T follicular helper cell (primary cell): ENCODE measurements around the gene POMZP3.
"Not testable (repeated sequence)": the region's sequence is repeated elsewhere in the genome, so short reads cannot be mapped to it uniquely, and the experiment has no call there.

Source experiments
- DNase-seq: peaks from one replicate; pipeline ENCODE4 v3.0.0-alpha.2; 2020; ENCODE audit warnings: low read depth

Gene POMZP3

DNA sequence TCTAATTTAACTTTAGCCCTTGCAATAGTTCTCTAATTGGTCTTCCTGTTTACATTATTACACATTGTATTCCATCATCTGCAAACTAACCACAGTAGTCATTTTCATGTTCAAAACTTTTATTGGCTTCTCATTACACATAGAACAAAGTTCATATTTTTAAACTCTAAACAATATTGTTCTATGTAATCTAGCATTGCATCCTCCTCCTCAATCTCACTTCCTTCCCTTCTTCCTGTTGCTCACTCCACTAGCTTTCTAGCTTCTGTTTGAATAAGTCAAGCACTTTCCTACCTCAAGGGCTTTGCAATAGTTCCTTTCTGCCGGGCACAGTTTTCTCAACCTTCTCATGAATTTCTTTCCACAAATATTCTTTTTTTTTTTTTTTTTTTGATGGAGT, 38.5 kb downstream of the POMZP3 start:
- DNase-seq = not testable (repeated sequence)

DNA sequence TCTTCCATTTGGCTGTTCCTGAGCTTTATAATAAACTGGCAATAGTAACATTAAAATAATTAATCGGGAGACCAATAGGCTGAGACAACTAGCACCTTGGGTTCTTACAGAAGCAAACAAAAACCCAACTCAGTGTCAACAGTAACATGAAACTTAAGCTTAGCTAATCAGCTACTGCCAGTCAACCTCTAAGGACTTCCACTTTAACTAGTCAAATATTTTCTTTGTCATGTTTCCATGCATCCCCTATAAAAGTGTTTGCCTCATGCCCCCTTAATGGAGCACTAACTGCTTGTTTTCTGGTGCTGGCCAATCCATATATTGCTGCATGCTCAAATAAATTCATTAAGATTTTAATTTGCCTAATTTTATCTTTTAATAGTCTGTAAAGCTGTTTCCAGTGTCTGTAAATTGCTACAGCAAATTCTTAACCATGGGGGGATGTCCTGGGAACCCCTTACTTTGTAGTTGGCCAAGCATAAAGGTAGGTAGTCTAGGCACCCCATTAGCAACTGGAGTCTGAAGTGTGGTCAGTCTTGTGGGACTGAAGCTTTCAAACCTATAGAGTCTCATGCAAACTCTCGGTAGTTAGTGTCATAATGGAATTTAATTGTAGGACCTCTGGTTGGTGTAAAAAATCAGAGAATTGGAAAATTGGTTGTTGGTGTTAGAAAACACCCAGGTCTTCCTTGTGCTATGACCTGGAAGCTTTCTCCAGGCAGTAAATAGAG, 40.3 kb downstream of the POMZP3 start:
- DNase-seq = not testable (repeated sequence)

DNA sequence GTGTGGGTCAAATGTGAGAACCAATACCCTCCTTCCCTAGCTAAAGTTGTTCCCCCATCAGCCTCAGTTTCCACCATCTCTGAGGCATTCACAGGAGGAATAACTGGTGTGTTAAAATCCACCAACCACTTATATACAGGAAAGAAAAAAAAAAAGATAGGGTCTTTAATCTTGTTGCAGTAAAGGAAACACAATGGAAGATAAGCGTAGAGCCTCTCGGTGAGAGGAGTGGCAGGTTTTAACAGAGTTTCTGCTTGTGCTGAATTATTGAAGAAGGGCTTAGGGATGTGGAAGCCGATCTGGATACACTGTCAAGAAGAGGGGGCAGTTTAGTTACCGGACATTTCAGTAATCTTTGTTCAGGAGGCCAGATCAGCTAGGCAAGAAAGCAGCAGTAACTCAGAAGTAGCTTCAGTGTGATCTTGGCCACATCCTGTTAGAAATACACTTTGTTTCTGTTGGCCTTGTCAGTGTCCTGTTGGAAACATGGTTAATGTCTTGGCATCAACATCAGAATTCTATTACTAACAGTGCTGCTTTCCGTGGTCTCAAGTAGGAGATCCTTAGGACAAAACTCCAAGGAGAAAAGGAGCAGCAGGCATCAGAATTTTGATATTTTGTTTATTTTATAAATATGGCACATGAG, 43.3 kb downstream of the POMZP3 start:
- DNase-seq = not testable (repeated sequence)

DNA sequence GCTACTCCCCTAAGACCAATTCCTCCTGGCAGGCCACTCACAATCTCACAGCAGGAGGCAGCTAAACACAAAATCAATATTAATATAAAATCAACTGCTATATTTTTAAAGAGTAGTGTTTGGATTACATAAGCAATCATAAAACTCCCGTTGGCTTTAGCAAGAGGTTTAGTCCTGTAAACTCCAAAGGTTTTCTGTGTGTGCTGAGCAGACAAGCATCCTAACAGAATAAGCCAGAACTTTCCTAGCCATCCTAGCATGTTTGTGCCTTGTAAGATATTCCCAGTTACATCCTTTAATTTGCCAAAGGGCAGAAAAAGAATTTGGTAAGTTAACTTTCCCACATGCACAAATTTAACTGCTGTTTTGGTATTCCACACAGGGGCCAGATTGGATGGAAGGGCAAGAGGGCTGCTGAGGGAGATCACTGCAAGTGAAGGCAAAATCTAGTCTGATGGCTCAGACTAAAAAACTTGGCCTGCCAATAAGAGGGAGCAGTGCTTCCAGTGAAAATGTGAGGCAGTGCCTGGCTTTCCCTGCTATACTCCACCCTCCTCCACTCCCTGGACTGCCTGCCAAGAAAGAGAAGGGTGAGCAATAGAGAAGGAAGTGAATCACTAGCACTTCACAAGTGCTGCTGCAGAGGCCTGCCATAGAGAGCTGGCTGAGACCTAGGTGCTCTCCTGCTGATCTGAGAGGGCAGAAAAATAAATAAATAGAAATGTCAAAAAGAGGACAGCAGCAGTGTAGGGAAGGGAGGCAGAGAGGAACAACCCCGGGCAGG, 44.0 kb downstream of the POMZP3 start:
- not testable (repeated sequence) for DNase-seq

DNA sequence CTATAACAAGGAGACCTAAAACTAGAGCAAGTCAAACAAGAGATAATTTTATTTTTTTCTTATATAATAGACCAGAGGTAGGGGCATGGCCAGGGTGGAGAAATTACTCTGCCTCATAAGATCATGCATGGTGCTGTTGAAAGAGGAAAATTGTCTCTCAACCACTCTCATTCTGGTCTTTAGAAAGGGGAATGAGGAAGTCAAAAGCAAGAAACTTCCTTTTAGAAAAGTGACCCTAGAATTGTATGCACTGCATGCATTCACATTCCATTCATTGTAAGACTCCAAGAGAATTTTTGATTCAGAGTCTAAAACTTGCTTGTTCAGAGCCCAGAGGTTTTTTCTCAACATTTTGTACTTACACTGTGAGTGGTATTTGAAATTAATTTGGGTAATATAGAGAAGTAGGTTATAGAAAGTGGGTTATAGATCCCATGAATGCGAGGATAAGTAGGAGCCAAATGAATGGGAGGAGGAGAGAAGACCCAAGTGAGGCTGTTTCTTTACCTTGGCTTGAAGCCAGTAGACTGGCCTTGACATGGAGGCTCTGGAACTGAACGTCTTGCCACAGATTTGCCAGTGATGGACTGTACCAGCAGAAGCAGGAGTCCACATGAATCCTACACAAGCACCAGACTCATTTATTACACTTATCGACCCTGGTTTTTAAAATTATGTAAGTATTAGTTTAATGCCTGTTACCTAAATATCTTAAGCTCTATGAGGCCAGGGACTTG, 51.0 kb downstream of the POMZP3 start:
- DNase-seq = not testable (repeated sequence)

DNA sequence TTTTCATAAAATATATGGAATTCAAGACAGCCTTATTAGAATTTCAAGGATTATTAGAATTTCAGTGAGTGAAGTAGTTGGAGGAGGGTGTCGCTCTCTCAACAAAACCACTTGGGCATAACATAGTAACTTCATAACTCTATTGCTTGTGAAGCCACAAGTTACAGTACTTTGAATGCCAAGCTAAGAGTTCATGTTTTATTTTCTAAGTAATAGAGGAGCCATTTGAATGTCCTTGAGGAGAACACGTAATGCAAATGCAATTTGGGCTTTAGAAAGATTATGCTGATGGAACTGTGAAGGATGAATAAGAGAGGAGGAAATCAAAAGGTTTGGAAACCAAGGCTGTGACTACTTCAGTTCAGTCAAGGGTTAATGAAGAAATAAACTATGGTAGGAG, 51.6 kb downstream of the POMZP3 start:
- DNase-seq = not testable (repeated sequence)

DNA sequence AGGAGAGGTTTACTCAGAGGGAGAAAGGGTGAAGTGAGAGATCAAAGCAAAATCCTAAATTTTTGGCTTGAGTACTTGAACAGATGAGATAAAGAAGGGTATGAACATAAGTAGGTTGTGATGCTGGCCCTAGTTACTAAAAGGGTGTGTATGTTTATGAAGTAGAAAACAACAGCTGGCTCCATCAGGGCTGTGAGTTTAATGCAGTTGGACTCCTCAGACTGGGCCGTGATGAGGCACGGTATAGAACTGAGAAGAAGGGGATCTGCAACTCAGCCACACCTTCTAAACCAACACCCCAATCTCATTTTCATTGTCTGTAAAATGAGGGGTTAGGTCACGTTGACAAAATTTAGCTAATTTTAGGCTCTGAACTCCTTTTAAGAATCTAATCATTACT, 54.8 kb downstream of the POMZP3 start:
- not testable (repeated sequence) for DNase-seq

DNA sequence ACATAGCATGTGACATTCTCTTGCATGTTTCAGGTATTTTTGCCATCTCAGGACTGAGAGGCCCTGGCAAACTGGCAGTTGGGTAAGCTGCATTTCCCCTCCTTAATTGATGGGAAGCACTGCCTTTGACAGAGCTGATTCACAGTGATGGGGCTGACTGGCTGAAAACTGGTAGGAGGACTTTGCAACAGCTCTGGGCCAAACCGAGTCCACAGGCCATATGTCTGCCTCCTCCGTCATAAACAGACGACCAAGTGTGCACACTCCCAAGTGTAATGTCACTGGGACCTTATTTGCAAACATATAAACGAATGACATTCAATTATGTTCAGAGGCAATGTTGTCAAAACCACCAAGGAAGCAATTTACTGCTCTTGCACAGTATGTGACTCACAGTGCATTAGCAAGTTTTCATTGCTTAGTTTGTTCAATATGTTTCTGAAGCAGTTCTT, 56.7 kb downstream of the POMZP3 start:
- not testable (repeated sequence) for DNase-seq

DNA sequence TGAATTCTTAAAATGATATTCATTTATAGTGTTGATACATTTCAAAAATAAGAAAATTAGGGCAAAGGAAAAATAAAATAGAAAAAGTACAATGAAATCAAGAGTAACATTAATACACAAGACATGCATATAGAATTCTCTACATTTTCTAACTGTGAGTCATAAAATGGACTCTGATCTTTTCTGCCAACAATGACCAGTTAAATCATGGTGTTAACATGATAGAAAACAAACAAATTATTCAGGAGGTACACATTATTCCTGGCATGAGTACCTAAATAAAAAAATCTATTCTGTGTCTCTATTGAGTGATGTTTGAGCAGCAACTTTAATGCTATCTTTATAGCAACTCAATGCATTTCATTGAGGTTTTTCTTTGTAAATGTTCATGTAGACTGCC, 58.3 kb downstream of the POMZP3 start:
- DNase-seq = not testable (repeated sequence)

DNA sequence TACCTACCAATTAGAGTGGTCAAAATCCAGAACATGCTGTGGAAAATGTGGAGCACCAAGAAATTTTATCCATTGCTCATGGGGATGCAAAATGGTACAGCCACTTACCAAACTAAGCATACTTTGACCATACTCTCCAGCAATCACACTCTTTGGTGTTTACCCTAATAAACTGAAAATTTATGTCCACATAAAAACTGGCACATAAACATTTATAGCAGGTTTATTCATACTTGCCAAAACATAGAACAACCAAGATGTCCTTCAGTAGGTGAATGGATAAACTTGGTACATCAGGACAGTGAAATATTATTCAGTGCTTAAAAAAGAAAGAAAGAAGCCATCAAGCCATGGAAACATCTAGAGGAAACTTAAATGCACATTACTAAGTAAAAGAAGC, 59.3 kb downstream of the POMZP3 start:
- DNase-seq = not testable (repeated sequence)

DNA sequence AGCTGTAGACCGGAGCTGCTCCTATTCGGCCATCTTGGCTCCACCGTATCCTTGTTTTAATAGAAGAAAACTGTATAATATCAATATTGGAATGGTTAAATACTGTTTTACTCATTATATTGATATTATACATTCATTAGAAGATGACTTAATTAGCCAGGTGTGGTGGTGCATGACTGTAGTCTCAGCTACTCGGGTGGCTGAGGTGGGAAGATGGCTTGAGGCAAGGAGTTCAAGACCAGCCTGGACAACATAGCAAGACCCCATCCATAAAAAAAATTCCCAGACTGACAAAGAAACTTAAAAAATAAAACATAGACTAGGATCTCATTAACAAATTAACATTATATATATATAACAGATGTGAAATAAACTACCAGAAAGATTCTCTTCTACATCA, 59.8 kb downstream of the POMZP3 start:
- DNase-seq = not testable (repeated sequence)

DNA sequence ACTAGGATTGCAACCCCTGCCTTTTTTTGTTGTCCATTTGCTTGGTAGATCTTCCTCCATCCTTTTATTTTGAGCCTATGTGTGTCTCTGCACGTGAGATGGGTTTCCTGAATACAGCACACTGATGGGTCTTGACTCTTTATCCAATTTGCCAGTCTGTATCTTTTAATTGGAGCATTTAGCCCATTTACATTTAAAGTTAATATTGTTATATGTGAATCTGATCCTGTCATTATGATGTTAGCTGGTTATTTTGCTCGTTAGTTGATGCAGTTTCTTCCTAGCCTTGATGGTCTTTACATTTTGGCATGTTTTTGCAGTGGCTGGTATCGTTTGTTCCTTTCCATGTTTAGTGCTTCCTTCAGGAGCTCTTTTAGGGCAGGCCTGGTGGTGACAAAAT, 62.1 kb downstream of the POMZP3 start:
- DNase-seq = not testable (repeated sequence)

DNA sequence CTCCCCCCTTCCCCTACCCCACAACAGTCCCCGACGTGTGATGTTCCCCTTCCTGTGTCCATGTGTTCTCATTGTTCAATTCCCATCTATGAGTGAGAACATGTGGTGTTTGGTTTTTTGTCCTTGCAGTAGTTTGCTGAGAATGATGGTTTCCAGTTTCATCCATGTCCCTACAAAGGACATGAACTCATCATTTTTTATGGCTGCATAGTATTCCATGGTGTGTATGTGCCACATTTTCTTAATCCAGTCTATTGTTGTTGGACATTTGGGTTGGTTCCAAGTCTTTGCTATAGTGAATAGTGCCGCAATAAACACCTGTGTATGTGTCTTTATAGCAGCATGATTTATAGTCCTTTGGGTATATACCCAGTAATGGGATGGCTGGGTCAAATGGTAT, 65.7 kb downstream of the POMZP3 start:
- DNase-seq = not testable (repeated sequence)

DNA sequence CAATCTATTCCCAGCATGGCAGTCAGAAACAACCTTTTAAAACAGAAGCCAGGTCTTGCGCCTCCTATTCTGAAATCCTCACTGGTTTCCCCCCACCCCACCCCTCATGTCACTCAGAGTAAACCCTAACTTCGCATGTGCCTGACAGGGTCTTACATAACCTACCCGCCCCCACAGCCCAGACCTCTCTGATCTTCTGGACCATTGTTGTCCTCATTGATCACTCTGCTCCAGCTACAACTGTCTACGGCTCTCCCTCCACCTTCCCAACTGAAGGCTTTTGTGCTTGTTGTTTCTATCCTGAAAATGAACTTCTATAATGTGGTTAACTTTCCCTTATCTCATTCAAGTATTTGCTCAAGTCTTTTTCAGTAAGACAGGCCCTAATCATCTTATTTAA, 66.9 kb downstream of the POMZP3 start:
- DNase-seq = not testable (repeated sequence)
